Measurements from ENCODE around the gene OR13D1.

OR13D1 gene

GRCh38 chr9:104711604-104712003 lies 17.3 kb downstream of the OR13D1 start:
- ChIA-PET POLR2A (no interaction called here), CTCF (no interaction called here)
- no peak overlapping the region for H3K4me3 ChIP-seq (ENCODE audit: low read depth, low read length)
- DNase-seq (ENCODE audit: low read depth, low spot score), result no peak
- TF ChIP-seq CTCF (IDR thresholded peaks at IDR 0.05; ENCODE audit: insufficient read depth, low read length, missing control alignments), result no peak

- ChIA-PET CTCF (no interaction called here), POLR2A (no interaction called here)
- no peak for TF ChIP-seq CTCF (IDR thresholded peaks at IDR 0.05; ENCODE audit: insufficient read depth, low read length, missing control alignments)
- DNase-seq (ENCODE audit: low read depth, low spot score), result no peak
- no peak overlapping the region for H3K4me3 ChIP-seq (ENCODE audit: low read depth, low read length)
These were observed 30.7 kb downstream of the OR13D1 start for GRCh38 chr9:104725014-104725413.

- DNase-seq (ENCODE audit: low read depth, low spot score), result no peak
- CTCF ChIA-PET, result no interaction called here
- no peak overlapping the region for H3K4me3 ChIP-seq (ENCODE audit: low read depth, low read length)
- POLR2A ChIA-PET, result no interaction called here
- no peak for TF ChIP-seq CTCF (IDR thresholded peaks at IDR 0.05; ENCODE audit: insufficient read depth, low read length, missing control alignments)
These were observed 44.1 kb downstream of the OR13D1 start for GRCh38 chr9:104738452-104738851.

- H3K4me3 ChIP-seq (ENCODE audit: low read depth, low read length), result no peak overlapping the region
- POLR2A ChIA-PET, result no interaction called here
- DNase-seq (ENCODE audit: low read depth, low spot score), result peak; percentile 34
- no peak for TF ChIP-seq CTCF (IDR thresholded peaks at IDR 0.05; ENCODE audit: insufficient read depth, low read length, missing control alignments)
- CTCF ChIA-PET, result no interaction called here
These were observed 46.3 kb downstream of the OR13D1 start for GRCh38 chr9:104740621-104741020.

- POLR2A ChIA-PET, result no interaction called here
- CTCF ChIA-PET, result interaction anchor here (1.2 to 1.6 kb wide), 3 partner anchors 10 to 716 kb away, joined by 4 to 5 read pairs (median 4); no protein-coding TSS in a partner anchor
- TF ChIP-seq CTCF (IDR thresholded peaks at IDR 0.05; ENCODE audit: insufficient read depth, low read length, missing control alignments), result peak; percentile 45
- DNase-seq (ENCODE audit: low read depth, low spot score), result peak; percentile 23
- H3K4me3 ChIP-seq (ENCODE audit: low read depth, low read length), result no peak overlapping the region
These were observed 49.2 kb downstream of the OR13D1 start for GRCh38 chr9:104743376-104743985.

Measured in AG04449 (cell line).